H1 (cell line): ENCODE data around the gene INHA.

Source experiments
- ATF3 ChIP-seq: IDR thresholded peaks from 2 replicates; pipeline ENCODE4 v1.6.1; 2011; ENCODE audit warnings: low read depth, mild to moderate bottlenecking, low read length; ENCODE audit not compliant: insufficient read depth
- BRCA1 ChIP-seq: IDR thresholded peaks from 2 replicates; pipeline ENCODE4 v1.6.1; 2012; ENCODE audit warnings: low read depth, low read length, improper control_type of control experiment
- CREB1 ChIP-seq: IDR thresholded peaks from 2 replicates; pipeline ENCODE4 v1.6.1; 2012; ENCODE audit warnings: inconsistent platforms
- CTCF ChIP-seq, 3 experiments: IDR thresholded peaks; 1 replicate in 2 of 3; 2 replicates in 1 of 3; pipeline versions ENCODE4 v1.5.1 to v1.6.1; 2011; ENCODE audit warnings: low read length in 3 of 3, mild to moderate bottlenecking in 3 of 3, inconsistent platforms in 2 of 3, low read depth in 1 of 3, moderate library complexity in 1 of 3; ENCODE audit not compliant: insufficient read depth in 1 of 3; ENCODE audit errors: control extremely low read depth in 1 of 3
- EP300 ChIP-seq, 2 experiments: IDR thresholded peaks; 1 replicate in 1 of 2; 2 replicates in 1 of 2; pipeline ENCODE4 v1.6.1; 2011 to 2012; ENCODE audit warnings: low read depth in 2 of 2, low read length in 2 of 2, mild to moderate bottlenecking in 2 of 2, borderline replicate concordance in 1 of 2, inconsistent platforms in 1 of 2, moderate library complexity in 1 of 2
- KDM4A ChIP-seq: IDR thresholded peaks from one replicate; pipeline ENCODE4 v1.7.1; 2012; ENCODE audit warnings: low read depth, mild to moderate bottlenecking, moderate library complexity, low read length, inconsistent platforms; ENCODE audit not compliant: severe bottlenecking
- MAX ChIP-seq: IDR thresholded peaks from 2 replicates; pipeline ENCODE4 v1.6.1; 2012; ENCODE audit warnings: inconsistent platforms
- POLR2A ChIP-seq, 2 experiments: IDR thresholded peaks; 1 replicate in 1 of 2; 2 replicates in 1 of 2; pipeline ENCODE4 v1.6.1; 2011; ENCODE audit warnings: low read depth in 2 of 2, low read length in 2 of 2, mild to moderate bottlenecking in 2 of 2; ENCODE audit errors: control extremely low read depth in 1 of 2
- POLR2AphosphoS5 ChIP-seq: IDR thresholded peaks from 2 replicates; pipeline ENCODE4 v1.6.1; 2011; ENCODE audit warnings: low read depth, low read length
- RAD21 ChIP-seq, 2 experiments: IDR thresholded peaks in 1 of 2; conservative IDR thresholded peaks in 1 of 2; 2 replicates each; pipeline ENCODE4 v1.6.1; 2011; ENCODE audit warnings: low read depth in 2 of 2, low read length in 2 of 2, improper control_type of control experiment in 1 of 2, inconsistent platforms in 1 of 2, mild to moderate bottlenecking in 1 of 2, moderate library complexity in 1 of 2

GRCh38 chr2:219616550-219616949, 44.4 kb downstream of the INHA start:
- TF ChIP-seq POLR2A (IDR thresholded peaks at IDR 0.05; ENCODE audit: control extremely low read depth in 1 of 2, low read depth in 2 of 2, low read length in 2 of 2) (no peak), CTCF (IDR thresholded peaks at IDR 0.05; ENCODE audit: control extremely low read depth in 1 of 3, insufficient read depth in 1 of 3, low read depth in 1 of 3, low read length in 3 of 3) (no peak), MAX (no peak), RAD21 (IDR thresholded peaks at IDR 0.05 in 1 of 2, conservative IDR thresholded peaks at IDR 0.05 in 1 of 2; ENCODE audit: low read depth in 2 of 2, low read length in 2 of 2) (no peak), BRCA1 (no peak), CREB1 (no peak), POLR2AphosphoS5 (no peak), EP300 (IDR thresholded peaks at IDR 0.05; ENCODE audit: borderline replicate concordance in 1 of 2, low read depth in 2 of 2, low read length in 2 of 2) (no peak), ATF3 (no peak), KDM4A (no peak)
